ENCODE data around the gene CEP41. TPM values are rescaled to one million over a fixed set of nuclear protein-coding genes. Genes with fewer than 3 reads are reported as not detected.

The CEP41 gene
- total and polyA plus RNA-seq, 3 donors from 2014 or later = 59.0 to 209 (median 91.6) TPM

GRCh38 chr7:130361681-130362080 is 79.1 kb downstream of the CEP41 start:
- no peaks in the 10 kb centered on the region for H3K27me3 ChIP-seq
- no peaks in the 10 kb centered on the region for H3K9me3 ChIP-seq
- no peak overlapping the region for H3K4me3 ChIP-seq
- H3K36me3 ChIP-seq (ENCODE audit: low read depth, missing control alignments) = no peaks in the 10 kb centered on the region
- intact Hi-C loops (cut with DNase I; ENCODE audit: low total_unique reads) = no loop called here
- 89 to 95% methylated on average over 7 of the region's 7 CpGs for WGBS, 2 donors
- no peak for DNase-seq
- no peak for TF ChIP-seq POLR2A (IDR thresholded peaks at IDR 0.05)
- TF ChIP-seq, protein P1, sequence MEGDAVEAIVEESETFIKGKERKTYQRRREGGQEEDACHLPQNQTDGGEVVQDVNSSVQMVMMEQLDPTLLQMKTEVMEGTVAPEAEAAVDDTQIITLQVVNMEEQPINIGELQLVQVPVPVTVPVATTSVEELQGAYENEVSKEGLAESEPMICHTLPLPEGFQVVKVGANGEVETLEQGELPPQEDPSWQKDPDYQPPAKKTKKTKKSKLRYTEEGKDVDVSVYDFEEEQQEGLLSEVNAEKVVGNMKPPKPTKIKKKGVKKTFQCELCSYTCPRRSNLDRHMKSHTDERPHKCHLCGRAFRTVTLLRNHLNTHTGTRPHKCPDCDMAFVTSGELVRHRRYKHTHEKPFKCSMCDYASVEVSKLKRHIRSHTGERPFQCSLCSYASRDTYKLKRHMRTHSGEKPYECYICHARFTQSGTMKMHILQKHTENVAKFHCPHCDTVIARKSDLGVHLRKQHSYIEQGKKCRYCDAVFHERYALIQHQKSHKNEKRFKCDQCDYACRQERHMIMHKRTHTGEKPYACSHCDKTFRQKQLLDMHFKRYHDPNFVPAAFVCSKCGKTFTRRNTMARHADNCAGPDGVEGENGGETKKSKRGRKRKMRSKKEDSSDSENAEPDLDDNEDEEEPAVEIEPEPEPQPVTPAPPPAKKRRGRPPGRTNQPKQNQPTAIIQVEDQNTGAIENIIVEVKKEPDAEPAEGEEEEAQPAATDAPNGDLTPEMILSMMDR (IDR thresholded peaks at IDR 0.05) = no peak
- peaks cover 15% of the 10 kb centered on the region for H3K4me1 ChIP-seq
- no peak overlapping the region for H3K27ac ChIP-seq

DNA sequence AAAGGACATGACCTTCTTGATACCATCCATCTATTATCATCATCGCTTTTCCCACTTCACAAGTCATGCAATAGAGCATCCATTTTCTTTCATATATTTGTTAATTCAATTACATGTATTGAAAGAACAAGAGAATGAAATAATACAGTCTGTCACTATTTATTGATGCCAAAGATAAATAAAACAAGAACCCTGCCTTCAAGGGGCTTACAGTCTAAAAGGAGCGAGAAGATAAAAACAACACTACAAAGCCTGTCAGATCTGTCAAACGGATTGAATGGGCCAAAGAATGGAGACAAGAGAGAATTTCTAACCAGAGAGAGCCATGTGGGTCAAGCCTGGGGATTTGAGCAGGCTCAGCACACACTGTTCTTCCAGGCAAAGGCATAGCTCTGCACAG is 80.3 kb downstream of the CEP41 start:
- intact Hi-C loops (cut with DNase I; ENCODE audit: low total_unique reads) = no loop called here
- no peak for DNase-seq
- Histone ChIP-seq H3K27me3 (no peaks in the 10 kb centered on the region), H3K36me3 (ENCODE audit: low read depth, missing control alignments) (no peaks in the 10 kb centered on the region), H3K4me1 (peaks cover 15% of the 10 kb centered on the region), H3K4me3 (no peak overlapping the region), H3K27ac (no peak overlapping the region), H3K9me3 (no peaks in the 10 kb centered on the region)
- WGBS, 2 donors = 95 to 99% methylated on average over 3 of the region's 3 CpGs
- no peak for TF ChIP-seq POLR2A (IDR thresholded peaks at IDR 0.05)
- TF ChIP-seq, protein P1 (IDR thresholded peaks at IDR 0.05) = no peak

DNA sequence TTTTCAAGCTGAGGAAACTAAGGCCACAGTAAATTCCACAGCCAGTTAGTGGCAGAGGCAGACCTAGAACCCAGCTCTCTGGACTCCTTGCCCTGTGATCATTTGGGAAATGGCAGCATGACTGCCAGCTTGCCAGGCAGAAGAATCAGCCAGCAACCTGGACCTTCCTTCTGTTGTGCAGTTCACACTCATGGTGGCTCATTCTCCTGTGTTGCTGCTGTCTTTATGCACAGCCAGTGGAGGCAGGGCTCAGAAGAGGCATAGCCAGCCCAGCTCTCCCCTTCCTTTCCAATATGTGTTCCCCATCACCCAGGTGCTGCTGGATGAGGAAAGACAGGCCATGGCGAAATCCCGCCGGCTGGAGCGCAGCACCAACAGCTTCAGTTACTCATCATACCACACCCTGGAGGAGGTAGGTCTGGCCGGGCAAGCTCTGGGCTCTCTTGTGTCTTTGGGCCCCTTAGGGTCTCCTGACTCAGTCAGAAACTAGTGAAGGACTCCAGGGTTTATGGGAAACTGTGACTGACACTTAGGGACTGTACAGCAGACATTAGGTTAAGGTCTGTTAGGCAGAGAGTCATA is 81.4 kb downstream of the CEP41 start:
- intact Hi-C loops (cut with DNase I; ENCODE audit: low total_unique reads) = no loop called here

GRCh38 chr7:130358471-130358870 is 82.3 kb downstream of the CEP41 start:
- no peaks in the 10 kb centered on the region for H3K9me3 ChIP-seq
- 88 to 94% methylated on average over 3 to 4 of the region's 4 CpGs for WGBS, 2 donors
- H3K4me1 ChIP-seq = peaks cover 11% of the 10 kb centered on the region
- H3K27ac ChIP-seq = no peak overlapping the region
- H3K36me3 ChIP-seq (ENCODE audit: low read depth, missing control alignments) = no peaks in the 10 kb centered on the region
- no peak for DNase-seq
- no peak overlapping the region for H3K4me3 ChIP-seq
- intact Hi-C loops (cut with DNase I; ENCODE audit: low total_unique reads) = no loop called here
- no peaks in the 10 kb centered on the region for H3K27me3 ChIP-seq
- TF ChIP-seq, protein P1 (IDR thresholded peaks at IDR 0.05) = no peak
- TF ChIP-seq POLR2A (IDR thresholded peaks at IDR 0.05) = no peak

More for the DNA sequence above, 81.4 kb downstream of the CEP41 start:
- no peaks in the 10 kb centered on the region for H3K27me3 ChIP-seq
- no peak overlapping the region for H3K4me3 ChIP-seq
- no peaks in the 10 kb centered on the region for H3K9me3 ChIP-seq
- WGBS, 2 donors = 95 to 100% methylated on average over 5 of the region's 5 CpGs
- H3K4me1 ChIP-seq = peaks cover 11% of the 10 kb centered on the region
- TF ChIP-seq, protein P1 (IDR thresholded peaks at IDR 0.05) = no peak
- TF ChIP-seq POLR2A (IDR thresholded peaks at IDR 0.05) = no peak
- no peaks in the 10 kb centered on the region for H3K36me3 ChIP-seq (ENCODE audit: low read depth, missing control alignments)
- H3K27ac ChIP-seq = no peak overlapping the region
- no peak for DNase-seq
